ENCODE results near the gene PRKAG2.

Gene PRKAG2

DNA sequence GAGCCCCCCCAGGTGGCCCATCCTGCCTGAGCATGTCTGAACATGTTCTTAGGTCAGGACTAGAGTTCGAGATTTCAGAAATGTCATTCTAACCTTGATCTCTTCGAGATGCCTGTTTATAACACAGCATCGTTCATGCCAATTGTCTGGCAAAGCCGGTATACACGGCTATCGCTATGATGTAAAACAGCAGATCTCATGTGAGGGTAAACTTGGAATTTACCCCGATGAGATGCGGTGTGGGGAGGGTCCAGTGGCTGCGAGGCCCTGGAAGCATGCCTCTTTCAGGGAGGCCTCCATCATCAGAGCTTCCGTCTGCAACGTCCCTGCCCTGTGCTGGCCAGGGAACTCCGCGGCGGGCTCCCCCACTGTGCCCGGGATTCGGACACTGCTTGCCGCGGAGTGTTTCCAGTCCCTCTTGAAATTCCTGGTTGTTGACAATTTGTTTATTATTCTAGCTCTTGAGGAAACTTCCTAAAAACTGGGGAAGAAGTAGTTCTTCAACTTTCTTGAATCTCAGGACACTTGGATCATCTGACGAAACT, 188.6 kb downstream of the PRKAG2 start:
- peak overlapping the region; percentile 42 for H3K18ac ChIP-seq (ENCODE audit: low read length)
- peak overlapping the region; percentile 19 for H2AK5ac ChIP-seq (ENCODE audit: low read length)
- no peaks in the 10 kb centered on the region for H3K27me3 ChIP-seq (ENCODE audit: insufficient read depth, low read length)
- peaks cover 2% of the 10 kb centered on the region for H3K79me2 ChIP-seq (ENCODE audit: control insufficient read depth, insufficient read depth, low read length, poor library complexity)
- H3K4ac ChIP-seq (ENCODE audit: low read depth, low read length), result peak overlapping the region; percentile 82
- H3K23ac ChIP-seq (ENCODE audit: low read length), result peak overlapping the region; percentile 69
- peaks cover 37% of the 10 kb centered on the region for H3K79me1 ChIP-seq (ENCODE audit: low read length)
- H2BK5ac ChIP-seq (ENCODE audit: low read depth, low read length, poor library complexity), result peak overlapping the region; percentile 74
- H3K14ac ChIP-seq (ENCODE audit: low read length), result peak overlapping the region; percentile 62
- H4K8ac ChIP-seq (ENCODE audit: low read depth, low read length), result peak overlapping the region; percentile 75
- peak overlapping the region; percentile 93 for H2BK120ac ChIP-seq (ENCODE audit: insufficient read depth, low read length, poor library complexity)
- H2BK12ac ChIP-seq (ENCODE audit: low read length), result peak overlapping the region; percentile 89
- H3K4me2 ChIP-seq (ENCODE audit: low read length), result no peak overlapping the region
- no peaks in the 10 kb centered on the region for H3K9me3 ChIP-seq (ENCODE audit: insufficient read depth, low read depth, low read length)
- H3K27ac ChIP-seq (ENCODE audit: low read depth, low read length), result peak overlapping the region; percentile 5
- DNase-seq, result no peak
- H4K91ac ChIP-seq (ENCODE audit: low read depth, low read length), result peak overlapping the region; percentile 93
- WGBS (ENCODE audit: extremely low coverage, insufficient coverage, insufficient read length), result no CpG with 5 or more reads among the region's 19 CpGs
- no peak overlapping the region for H3K9ac ChIP-seq (ENCODE audit: low read length)
- peaks cover 40 to 47% of the 10 kb centered on the region in 2 experiments for H3K4me1 ChIP-seq (ENCODE audit: control insufficient read depth in 1 of 2, insufficient read depth in 2 of 2, low read length in 2 of 2)
- H3K4me3 ChIP-seq (ENCODE audit: low read depth, low read length), result no peak overlapping the region
- no peaks in the 10 kb centered on the region for H3K36me3 ChIP-seq (ENCODE audit: control insufficient read depth in 1 of 2, insufficient read depth in 2 of 2, low read length in 2 of 2)
- H2AFZ ChIP-seq (ENCODE audit: insufficient read depth, low read length, poor library complexity), result peak overlapping the region; percentile 51
- H4K12ac ChIP-seq (ENCODE audit: low read depth, low read length), result no peak overlapping the region

DNA sequence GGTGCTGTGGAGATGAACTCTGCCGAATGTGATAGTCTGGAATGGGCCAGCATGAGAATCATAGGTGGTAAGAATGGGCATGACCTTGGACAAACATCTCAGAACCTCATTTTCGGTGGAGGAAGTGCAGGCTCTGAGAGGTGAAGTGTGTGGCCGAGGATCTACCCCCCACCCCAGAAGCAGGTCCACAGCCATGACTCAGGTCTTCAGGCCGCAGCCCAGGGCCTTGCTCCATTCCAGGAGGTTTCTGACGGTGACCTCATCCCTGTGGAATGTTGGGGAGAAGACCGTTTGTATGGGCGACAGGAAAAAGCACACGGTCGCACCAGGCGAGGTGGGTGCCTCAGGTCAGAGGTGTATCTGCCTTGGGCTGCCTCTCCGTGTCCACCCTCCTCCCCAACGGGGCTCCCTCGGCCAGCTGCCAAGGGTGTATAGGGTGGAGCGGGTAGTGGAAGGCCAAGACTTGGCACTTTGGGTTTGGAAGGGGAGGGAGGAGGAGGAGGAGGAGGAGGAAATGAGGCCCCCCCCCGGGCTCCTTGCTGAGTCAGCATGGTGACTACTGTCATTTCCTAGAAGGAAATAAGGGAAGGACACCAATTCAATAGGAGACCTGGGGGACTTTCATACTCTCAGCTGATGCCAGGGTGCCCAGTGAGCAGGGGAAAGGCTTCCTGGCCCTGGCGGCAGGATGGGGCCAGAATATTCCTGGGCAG, 189.2 kb downstream of the PRKAG2 start:
- H3K14ac ChIP-seq (ENCODE audit: low read length), result peak overlapping the region; percentile 76
- peak overlapping the region; percentile 82 for H3K4ac ChIP-seq (ENCODE audit: low read depth, low read length)
- H4K8ac ChIP-seq (ENCODE audit: low read depth, low read length), result peak overlapping the region; percentile 75
- H3K4me3 ChIP-seq (ENCODE audit: low read depth, low read length), result no peak overlapping the region
- H3K9ac ChIP-seq (ENCODE audit: low read length), result no peak overlapping the region
- H3K27ac ChIP-seq (ENCODE audit: low read depth, low read length), result peak overlapping the region; percentile 64
- H3K23ac ChIP-seq (ENCODE audit: low read length), result no peak overlapping the region
- peak; percentile 93 to 98 for DNase-seq
- H3K4me1 ChIP-seq (ENCODE audit: control insufficient read depth in 1 of 2, insufficient read depth in 2 of 2, low read length in 2 of 2), result peaks cover 45 to 49% of the 10 kb centered on the region in 2 experiments
- peak overlapping the region; percentile 91 for H2BK12ac ChIP-seq (ENCODE audit: low read length)
- peak overlapping the region; percentile 74 for H2BK5ac ChIP-seq (ENCODE audit: low read depth, low read length, poor library complexity)
- peak overlapping the region; percentile 93 for H4K91ac ChIP-seq (ENCODE audit: low read depth, low read length)
- H3K36me3 ChIP-seq (ENCODE audit: control insufficient read depth in 1 of 2, insufficient read depth in 2 of 2, low read length in 2 of 2), result no peaks in the 10 kb centered on the region
- H3K18ac ChIP-seq (ENCODE audit: low read length), result peak overlapping the region; percentile 73
- H2AK5ac ChIP-seq (ENCODE audit: low read length), result peak overlapping the region; percentile 28
- no CpG with 5 or more reads among the region's 16 CpGs for WGBS (ENCODE audit: extremely low coverage, insufficient coverage, insufficient read length)
- H3K79me1 ChIP-seq (ENCODE audit: low read length), result peaks cover 42% of the 10 kb centered on the region
- H3K27me3 ChIP-seq (ENCODE audit: insufficient read depth, low read length), result no peaks in the 10 kb centered on the region
- peak overlapping the region; percentile 30 for H3K4me2 ChIP-seq (ENCODE audit: low read length)
- peak overlapping the region; percentile 62 for H2AFZ ChIP-seq (ENCODE audit: insufficient read depth, low read length, poor library complexity)
- H3K79me2 ChIP-seq (ENCODE audit: control insufficient read depth, insufficient read depth, low read length, poor library complexity), result peaks cover 4% of the 10 kb centered on the region
- H3K9me3 ChIP-seq (ENCODE audit: insufficient read depth, low read depth, low read length), result no peaks in the 10 kb centered on the region
- no peak overlapping the region for H4K12ac ChIP-seq (ENCODE audit: low read depth, low read length)
- H2BK120ac ChIP-seq (ENCODE audit: insufficient read depth, low read length, poor library complexity), result peak overlapping the region; percentile 93

DNA sequence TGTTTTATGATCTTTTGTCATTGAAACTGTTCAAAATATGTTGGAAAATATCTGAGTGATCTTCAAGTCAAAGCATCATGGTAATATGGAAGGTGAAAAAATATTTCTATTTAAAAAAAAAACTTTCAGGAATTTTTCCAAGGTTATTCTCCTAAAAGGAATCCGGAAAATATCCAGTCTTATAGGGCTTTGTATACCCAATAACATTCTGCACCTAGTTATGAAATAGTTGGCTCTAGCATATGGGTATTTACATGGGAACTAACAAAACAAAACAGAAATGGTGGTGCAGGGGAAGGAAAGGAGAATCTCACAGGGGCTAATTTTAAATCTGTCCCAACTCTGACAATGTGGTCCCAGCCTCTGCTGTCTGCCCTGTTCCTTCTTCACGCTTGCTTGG, 190.1 kb downstream of the PRKAG2 start:
- Histone ChIP-seq H3K27ac (ENCODE audit: low read depth, low read length) (no peak overlapping the region), H3K27me3 (ENCODE audit: insufficient read depth, low read length) (no peaks in the 10 kb centered on the region), H3K18ac (ENCODE audit: low read length) (peak overlapping the region; percentile 33), H3K23ac (ENCODE audit: low read length) (no peak overlapping the region), H4K12ac (ENCODE audit: low read depth, low read length) (no peak overlapping the region), H3K9ac (ENCODE audit: low read length) (no peak overlapping the region), H3K4me1 (ENCODE audit: control insufficient read depth in 1 of 2, insufficient read depth in 2 of 2, low read length in 2 of 2) (peaks cover 44 to 47% of the 10 kb centered on the region in 2 experiments), H3K4me2 (ENCODE audit: low read length) (no peak overlapping the region), H3K4me3 (ENCODE audit: low read depth, low read length) (no peak overlapping the region), H2BK120ac (ENCODE audit: insufficient read depth, low read length, poor library complexity) (peak overlapping the region; percentile 91), H3K36me3 (ENCODE audit: control insufficient read depth in 1 of 2, insufficient read depth in 2 of 2, low read length in 2 of 2) (no peaks in the 10 kb centered on the region), H4K91ac (ENCODE audit: low read depth, low read length) (peak overlapping the region; percentile 93), H2BK5ac (ENCODE audit: low read depth, low read length, poor library complexity) (peak overlapping the region; percentile 74), H3K4ac (ENCODE audit: low read depth, low read length) (peak overlapping the region; percentile 4), H3K79me1 (ENCODE audit: low read length) (peaks cover 42% of the 10 kb centered on the region), H4K8ac (ENCODE audit: low read depth, low read length) (peak overlapping the region; percentile 54), H3K14ac (ENCODE audit: low read length) (peak overlapping the region; percentile 72), H3K9me3 (ENCODE audit: insufficient read depth, low read depth, low read length) (no peaks in the 10 kb centered on the region), H2BK12ac (ENCODE audit: low read length) (peak overlapping the region; percentile 91), H3K79me2 (ENCODE audit: control insufficient read depth, insufficient read depth, low read length, poor library complexity) (peaks cover 4% of the 10 kb centered on the region), H2AK5ac (ENCODE audit: low read length) (peak overlapping the region; percentile 55), H2AFZ (ENCODE audit: insufficient read depth, low read length, poor library complexity) (no peak overlapping the region)
- no CpG with 5 or more reads among the region's 2 CpGs for WGBS (ENCODE audit: extremely low coverage, insufficient coverage, insufficient read length)
- peak; percentile 32 to 94 for DNase-seq

DNA sequence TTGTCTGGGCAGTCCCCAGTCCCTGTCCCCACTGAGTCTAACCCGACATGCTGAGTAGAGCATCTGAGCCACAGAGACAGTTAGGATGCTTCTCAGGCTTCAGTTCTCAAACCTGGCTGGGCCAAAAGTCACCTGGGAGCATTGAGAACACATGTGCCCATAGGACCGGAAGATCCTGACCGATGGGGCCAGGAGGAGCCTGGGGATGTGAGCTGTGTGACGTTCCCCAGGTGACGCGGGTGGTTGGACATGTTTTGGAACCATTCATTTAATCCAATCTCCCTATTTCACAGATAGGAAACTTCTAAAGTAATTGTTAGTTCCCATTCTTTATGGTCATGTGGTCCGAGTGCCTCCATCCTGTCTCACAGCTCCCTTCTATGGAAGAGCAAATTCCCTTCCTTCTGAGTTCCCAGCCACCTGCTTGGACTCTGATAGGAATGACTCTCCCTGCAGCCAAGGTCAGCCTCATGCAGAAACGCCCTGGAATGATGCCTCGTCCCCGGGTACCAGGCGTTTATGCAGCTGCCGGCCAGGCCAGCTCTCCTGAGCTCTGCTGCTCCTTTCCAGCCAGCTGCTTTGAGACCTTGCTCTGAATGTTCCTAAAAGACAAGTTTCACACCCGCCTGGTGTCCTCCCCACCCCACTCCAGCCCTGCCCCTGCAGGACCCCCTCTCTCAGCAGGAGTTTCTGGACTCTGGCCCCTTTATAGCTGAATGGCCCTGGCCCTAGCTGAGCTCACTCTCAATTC, 190.7 kb downstream of the PRKAG2 start:
- Histone ChIP-seq H3K4ac (ENCODE audit: low read depth, low read length) (no peak overlapping the region), H2BK5ac (ENCODE audit: low read depth, low read length, poor library complexity) (peak overlapping the region; percentile 62), H3K4me1 (ENCODE audit: control insufficient read depth in 1 of 2, insufficient read depth in 2 of 2, low read length in 2 of 2) (peaks cover 44 to 47% of the 10 kb centered on the region in 2 experiments), H3K4me3 (ENCODE audit: low read depth, low read length) (no peak overlapping the region), H3K23ac (ENCODE audit: low read length) (no peak overlapping the region), H3K27ac (ENCODE audit: low read depth, low read length) (no peak overlapping the region), H3K4me2 (ENCODE audit: low read length) (no peak overlapping the region), H3K9me3 (ENCODE audit: insufficient read depth, low read depth, low read length) (no peaks in the 10 kb centered on the region), H3K27me3 (ENCODE audit: insufficient read depth, low read length) (no peaks in the 10 kb centered on the region), H2AFZ (ENCODE audit: insufficient read depth, low read length, poor library complexity) (peak overlapping the region; percentile 24), H3K79me2 (ENCODE audit: control insufficient read depth, insufficient read depth, low read length, poor library complexity) (peaks cover 4% of the 10 kb centered on the region), H3K18ac (ENCODE audit: low read length) (peak overlapping the region; percentile 44), H3K9ac (ENCODE audit: low read length) (no peak overlapping the region), H3K14ac (ENCODE audit: low read length) (peak overlapping the region; percentile 28), H3K79me1 (ENCODE audit: low read length) (peaks cover 42% of the 10 kb centered on the region), H4K12ac (ENCODE audit: low read depth, low read length) (no peak overlapping the region), H2BK12ac (ENCODE audit: low read length) (peak overlapping the region; percentile 76), H4K91ac (ENCODE audit: low read depth, low read length) (peak overlapping the region; percentile 74), H2AK5ac (ENCODE audit: low read length) (peak overlapping the region; percentile 81), H4K8ac (ENCODE audit: low read depth, low read length) (no peak overlapping the region), H2BK120ac (ENCODE audit: insufficient read depth, low read length, poor library complexity) (peak overlapping the region; percentile 77), H3K36me3 (ENCODE audit: control insufficient read depth in 1 of 2, insufficient read depth in 2 of 2, low read length in 2 of 2) (no peaks in the 10 kb centered on the region)
- WGBS (ENCODE audit: extremely low coverage, insufficient coverage, insufficient read length), result no CpG with 5 or more reads among the region's 13 CpGs
- peak; percentile 93 to 97 for DNase-seq

Data from trophoblast cell (in vitro differentiated cells and primary cell).